HCT116 (cell line): ENCODE data around the gene SMIM44. TPM values are rescaled to one million over a fixed set of nuclear protein-coding genes. Genes with fewer than 3 reads are reported as not detected.

Experiments
- ATAC-seq: fragments of 200-7000 bp; cut with Tn5 transposase; 2 replicates; pipeline ENCODE4 v1.9.1; 2020; ENCODE audit warnings: mild to moderate bottlenecking, moderate library complexity
- BruUV-seq: library from RNA; stranded (reverse); fragments of 400-500 nt; replicated peaks from 2 replicates; lab custom pipeline; 2021; lab: Mats Ljungman, UMichigan
- CTCF ChIA-PET: fragments of 300-600 bp; sonication (Branson Sonifier 250); formaldehyde crosslinking; loops from one replicate; lab custom pipeline; 2021; ENCODE audit warnings: antibody characterized with exemption; lab: Charles Lee
- POLR2A ChIA-PET: fragments of 300-600, 350-600 bp; sonication (Branson Sonifier 250); formaldehyde crosslinking; loops from one replicate; lab custom pipeline; 2021; ENCODE audit warnings: antibody characterized with exemption; lab: Charles Lee
- RAD21 ChIA-PET, 2 experiments: fragments of 300-600 bp; sonication (Branson Sonifier 250); formaldehyde crosslinking; loops; one replicate each; lab custom pipeline; 2023; ENCODE audit warnings: low total read pairs in 2 of 2; ENCODE audit not compliant: uncharacterized antibody in 2 of 2, unreplicated experiment in 2 of 2, low non-redundant PET in 1 of 2; lab: Charles Lee
- DNase-seq: peaks from one replicate; pipeline ENCODE4 v3.0.0-alpha.2; 2010; ENCODE audit warnings: low read depth, low spot score
- H2AFZ ChIP-seq: fragments of 200-600 bp; shearing (Covaris generic), sonication (generic); 2 replicates; pipeline ENCODE4 v1.6.1; 2017; ENCODE audit warnings: low read depth, mixed run types, mixed read lengths, antibody characterized with exemption, low read length; ENCODE audit not compliant: poor library complexity, severe bottlenecking
- H3K27ac ChIP-seq: 2 replicates; pipeline ENCODE4 v1.5.1; 2012; ENCODE audit warnings: low read depth, low read length
- H3K27me3 ChIP-seq: fragments of 200-600 bp; sonication (generic); 2 replicates; pipeline ENCODE4 v1.6.1; 2016; ENCODE audit warnings: mixed run types, low read length, mixed read lengths; ENCODE audit not compliant: insufficient read depth
- H3K36me3 ChIP-seq, 2 experiments: fragments of 200-500 bp in 1 of 2; fragments of 200-600 bp in 1 of 2; sonication (Bioruptor generic) in 1 of 2; sonication (generic) in 1 of 2; 2 replicates each; pipeline versions ENCODE4 v1.5.1 to v1.6.1; 2014 to 2016; ENCODE audit warnings: low read length in 2 of 2, inconsistent platforms in 1 of 2, mixed read lengths in 1 of 2, mixed run types in 1 of 2; ENCODE audit not compliant: insufficient read depth in 2 of 2, control insufficient read depth in 1 of 2
- H3K4me1 ChIP-seq, 2 experiments: fragments of 200-600 bp in 1 of 2; sonication (generic) in 1 of 2; 2 replicates each; pipeline versions ENCODE4 v1.5.1 to v1.6.1; 2012 to 2017; ENCODE audit warnings: low read length in 2 of 2, inconsistent platforms in 1 of 2, mild to moderate bottlenecking in 1 of 2, mixed read lengths in 1 of 2, mixed run types in 1 of 2, moderate library complexity in 1 of 2; ENCODE audit not compliant: insufficient read depth in 2 of 2, control insufficient read depth in 1 of 2
- H3K4me2 ChIP-seq: fragments of 200-600 bp; sonication (generic); 2 replicates; pipeline ENCODE4 v1.6.1; 2017; ENCODE audit warnings: mixed run types, low read length, mixed read lengths
- H3K4me3 ChIP-seq, 2 experiments: fragments of 200-600 bp in 1 of 2; sonication (generic) in 1 of 2; replicated peaks in 1 of 2; 2 replicates each; pipeline ENCODE4 v1.5.1; 2011 to 2016; ENCODE audit warnings: low read length in 2 of 2, control low read depth in 1 of 2, low read depth in 1 of 2, mild to moderate bottlenecking in 1 of 2, mixed read lengths in 1 of 2, mixed run types in 1 of 2
- H3K79me2 ChIP-seq: fragments of 200-600 bp; sonication (generic); 2 replicates; pipeline ENCODE4 v1.6.1; 2017; ENCODE audit warnings: mild to moderate bottlenecking, mixed run types, low read length, moderate library complexity, mixed read lengths; ENCODE audit not compliant: insufficient read depth
- H3K9ac ChIP-seq: fragments of 200-600 bp; sonication (generic); 2 replicates; pipeline ENCODE4 v1.6.1; 2016; ENCODE audit warnings: low read length, mixed read lengths
- H3K9me2 ChIP-seq: fragments of 200-600 bp; sonication (generic), shearing (Covaris generic); 2 replicates; pipeline ENCODE4 v1.6.1; 2017; ENCODE audit warnings: mixed run types, mild to moderate bottlenecking, moderate library complexity; ENCODE audit not compliant: insufficient read depth
- H3K9me3 ChIP-seq, 2 experiments: fragments of 200-500 bp in 1 of 2; fragments of 200-600 bp in 1 of 2; sonication (Bioruptor generic) in 1 of 2; sonication (generic) in 1 of 2; 2 replicates each; pipeline ENCODE4 v1.6.1; 2014 to 2017; ENCODE audit warnings: low read length in 2 of 2, mixed read lengths in 2 of 2, inconsistent platforms in 1 of 2, low read depth in 1 of 2, mild to moderate bottlenecking in 1 of 2, mixed run types in 1 of 2, moderate library complexity in 1 of 2; ENCODE audit not compliant: control insufficient read depth in 1 of 2, insufficient read depth in 1 of 2
- H4K20me1 ChIP-seq: fragments of 200-600 bp; sonication (generic), shearing (Covaris generic); 2 replicates; pipeline ENCODE4 v1.6.1; 2017; ENCODE audit warnings: mixed run types, mild to moderate bottlenecking, moderate library complexity; ENCODE audit not compliant: insufficient read depth
- CBX3 ChIP-seq: IDR thresholded peaks from 2 replicates; pipeline ENCODE4 v1.6.1; 2012; ENCODE audit warnings: low read depth
- CEBPB ChIP-seq: IDR thresholded peaks from 2 replicates; pipeline ENCODE4 v1.6.1; 2012; ENCODE audit warnings: low read depth
- CTCF ChIP-seq, 3 experiments: fragments of 200-600 bp in 1 of 3; sonication (generic) in 1 of 3; IDR thresholded peaks in 2 of 3; conservative IDR thresholded peaks in 1 of 3; 2 replicates each; pipeline ENCODE4 v1.5.1; 2012 to 2017; ENCODE audit warnings: low read depth in 2 of 3, low read length in 2 of 3, antibody characterized with exemption in 1 of 3, borderline replicate concordance in 1 of 3, control low read depth in 1 of 3, mild to moderate bottlenecking in 1 of 3, mixed read lengths in 1 of 3, mixed run types in 1 of 3, moderate library complexity in 1 of 3; ENCODE audit not compliant: insufficient read depth in 1 of 3
- EGR1 ChIP-seq: IDR thresholded peaks from 2 replicates; pipeline ENCODE4 v1.6.1; 2012; ENCODE audit warnings: low read depth
- EZH2phosphoT487 ChIP-seq: fragments of 200-600 bp; IDR thresholded peaks from 2 replicates; pipeline ENCODE4 v1.6.1; 2018; ENCODE audit warnings: antibody characterized with exemption, borderline replicate concordance
- FOSL1 ChIP-seq: IDR thresholded peaks from 2 replicates; pipeline ENCODE4 v1.6.1; 2012; ENCODE audit warnings: low read depth
- MAX ChIP-seq: IDR thresholded peaks from 2 replicates; pipeline ENCODE4 v1.6.1; 2012
- POLR2AphosphoS5 ChIP-seq: IDR thresholded peaks from 2 replicates; pipeline ENCODE4 v1.6.1; 2011; ENCODE audit warnings: mild to moderate bottlenecking, low read depth, low read length, moderate library complexity
- REST ChIP-seq: IDR thresholded peaks from 2 replicates; pipeline ENCODE4 v1.6.1; 2012; ENCODE audit warnings: low read depth
- SIN3A ChIP-seq: IDR thresholded peaks from 2 replicates; pipeline ENCODE4 v1.6.1; 2012; ENCODE audit warnings: low read depth
- YY1 ChIP-seq: IDR thresholded peaks from 2 replicates; pipeline ENCODE4 v1.6.1; 2011; ENCODE audit warnings: low read length, low read depth, moderate library complexity, mild to moderate bottlenecking; ENCODE audit not compliant: insufficient replicate concordance; ENCODE audit errors: extremely low read depth
- ZBTB33 ChIP-seq: IDR thresholded peaks from 2 replicates; pipeline ENCODE4 v1.6.1; 2011; ENCODE audit warnings: mild to moderate bottlenecking, low read length, moderate library complexity; ENCODE audit not compliant: insufficient replicate concordance; ENCODE audit errors: extremely low read depth
- ZNF274 ChIP-seq: fragments of 200-500 bp; sonication (Bioruptor generic); IDR thresholded peaks from 2 replicates; pipeline ENCODE4 v1.6.1; 2014; ENCODE audit warnings: mild to moderate bottlenecking, low read depth, low read length, inconsistent platforms
- intact Hi-C: fragments of 100-400 bp; cut with micrococcal nuclease; formaldehyde crosslinking; loops from 2 replicates; pipeline ENCODE4 v1.10.0; 2022
- total RNA-seq: library from RNA; stranded (reverse); gene quantifications from one replicate; pipeline ENCODE4 v1.2.1, GENCODE V29; 2021; ENCODE audit not compliant: unreplicated experiment

The SMIM44 gene
- total RNA-seq, 1 experiment from 2014 or later, result not detected

- BruUV-seq, result no TSS peak
- H3K79me2 ChIP-seq, result peaks cover 92% of the 10 kb centered on the region
- H3K27me3 ChIP-seq, result no peaks in the 10 kb centered on the region
- no peaks in the 10 kb centered on the region for H3K9me2 ChIP-seq
- no peak overlapping the region for H3K27ac ChIP-seq
- ATAC-seq, result no peak
- no peaks in the 10 kb centered on the region for H3K9me3 ChIP-seq
- H3K36me3 ChIP-seq, result peaks cover 2 to 12% of the 10 kb centered on the region in 2 experiments; a peak in 2 of 4 replicates
- peaks cover 18 to 31% of the 10 kb centered on the region in 2 experiments for H3K4me1 ChIP-seq
- intact Hi-C loops, result no loop called here
- H3K4me2 ChIP-seq, result no peak overlapping the region
- no peaks in the 10 kb centered on the region for H4K20me1 ChIP-seq
- no peak overlapping the region for H3K4me3 ChIP-seq
- ChIA-PET POLR2A (no interaction called here), CTCF (no interaction called here), RAD21 (no interaction called here)
- no peak overlapping the region for H2AFZ ChIP-seq
- TF ChIP-seq EGR1, result no peak
- TF ChIP-seq CEBPB, result no peak
- TF ChIP-seq ZNF274, result no peak
- TF ChIP-seq YY1, result no peak
- TF ChIP-seq SIN3A, result no peak
- no peak for TF ChIP-seq POLR2AphosphoS5
- no peak for TF ChIP-seq MAX
- no peak for TF ChIP-seq CTCF (IDR thresholded peaks at IDR 0.05 in 2 of 3, conservative IDR thresholded peaks at IDR 0.05 in 1 of 3; ENCODE audit: borderline replicate concordance in 1 of 3, insufficient read depth in 1 of 3, low read depth in 2 of 3, low read length in 2 of 3)
- TF ChIP-seq REST, result no peak
- no peak for TF ChIP-seq EZH2phosphoT487
- no peak for TF ChIP-seq ZBTB33
- no peak for TF ChIP-seq FOSL1
- no peak for TF ChIP-seq CBX3
- no peak overlapping the region for H3K9ac ChIP-seq
- no peak for DNase-seq
Measured at GRCh38 chr19:3510727-3511126, 27.5 kb upstream of the SMIM44 start.
